HepG2 (cell line): ENCODE data around the gene LIMK2. TPM values are rescaled to one million over a fixed set of nuclear protein-coding genes. Genes with fewer than 3 reads are reported as not detected.

ENCODE experiments used
- ATAC-seq: fragments of 200-7000 bp; cut with Tn5 transposase; 3 replicates; pipeline ENCODE4 v1.9.1; 2020; ENCODE audit warnings: mild to moderate bottlenecking, moderate library complexity
- BruUV-seq: library from RNA; stranded (reverse); fragments of 400-500 nt; replicated peaks from 2 replicates; lab custom pipeline; 2021; lab: Mats Ljungman, UMichigan
- CTCF ChIA-PET: fragments of 300-600 bp; formaldehyde crosslinking; extraction: SDS; loops from one replicate; lab custom pipeline; 2021; ENCODE audit warnings: low total read pairs, inconsistent platforms, low intra/inter-chr PET ratio; lab: Yijun Ruan, JAX
- POLR2A ChIA-PET: fragments of 350-600 bp; sonication (Branson Sonifier 250); formaldehyde crosslinking; loops from one replicate; lab custom pipeline; 2020; ENCODE audit warnings: antibody characterized with exemption, inconsistent platforms; lab: Yijun Ruan, JAX
- DNase-seq: peaks from one replicate; pipeline ENCODE4 v3.0.0-alpha.2; 2015; ENCODE audit warnings: low spot score
- FAIRE-seq: peaks from 3 replicates; lab custom pipeline; 2011; peaks lifted over from hg19 to GRCh38; lab: Jason Lieb, UNC
- H2AFZ ChIP-seq: one replicate; pipeline ENCODE4 v1.6.1; 2011; ENCODE audit warnings: low read length, inconsistent platforms
- H3K27ac ChIP-seq: fragments of 300-600 bp; 3 replicates; pipeline ENCODE4 v1.8.0; 2011; ENCODE audit warnings: mixed run types, mild to moderate bottlenecking, mixed read lengths, low read length, inconsistent platforms; ENCODE audit not compliant: insufficient read depth; ENCODE audit errors: extremely low read length
- H3K27me3 ChIP-seq, 2 experiments: fragments of 200-600 bp in 1 of 2; 2 replicates in 1 of 2; 3 replicates in 1 of 2; pipeline versions ENCODE4 v1.6.0 to v1.8.0; 2011; ENCODE audit warnings: low read length in 2 of 2, mild to moderate bottlenecking in 2 of 2, moderate library complexity in 2 of 2, inconsistent platforms in 1 of 2; ENCODE audit not compliant: insufficient read depth in 2 of 2, control insufficient read depth in 1 of 2
- H3K36me3 ChIP-seq, 2 experiments: fragments of 200-600 bp in 1 of 2; replicated peaks in 1 of 2; 2 replicates in 1 of 2; 3 replicates in 1 of 2; pipeline versions ENCODE4 v1.5.1 to v1.8.0; 2011; ENCODE audit warnings: low read length in 2 of 2, inconsistent platforms in 1 of 2; ENCODE audit not compliant: insufficient read depth in 2 of 2, control insufficient read depth in 1 of 2
- H3K4me1 ChIP-seq: 2 replicates; pipeline ENCODE4 v1.5.1; 2012; ENCODE audit warnings: low read length, inconsistent platforms; ENCODE audit not compliant: insufficient read depth
- H3K4me2 ChIP-seq: 2 replicates; pipeline ENCODE4 v1.6.0; 2011; ENCODE audit warnings: low read depth, low read length, inconsistent platforms
- H3K4me3 ChIP-seq, 3 experiments: fragments of 200-600 bp in 1 of 3; sonication (generic), shearing (Covaris generic) in 1 of 3; replicated peaks in 1 of 3; 2 replicates each; pipeline ENCODE4 v1.5.1; 2011 to 2016; ENCODE audit warnings: low read length in 3 of 3, inconsistent platforms in 2 of 3, low read depth in 2 of 3, mild to moderate bottlenecking in 2 of 3, control low read depth in 1 of 3, mixed read lengths in 1 of 3; ENCODE audit not compliant: insufficient read depth in 1 of 3
- H3K79me2 ChIP-seq: one replicate; pipeline ENCODE4 v1.6.1; 2011; ENCODE audit warnings: low read length, inconsistent platforms; ENCODE audit not compliant: insufficient read depth
- H3K9ac ChIP-seq: 2 replicates; pipeline ENCODE4 v1.6.0; 2011; ENCODE audit warnings: mild to moderate bottlenecking, low read depth, low read length, inconsistent platforms; ENCODE audit not compliant: insufficient read depth
- H3K9me3 ChIP-seq: 2 replicates; pipeline ENCODE4 v1.5.1; 2012; ENCODE audit warnings: mild to moderate bottlenecking, low read length
- H4K20me1 ChIP-seq: 2 replicates; pipeline ENCODE4 v1.6.0; 2011; ENCODE audit warnings: inconsistent platforms, mild to moderate bottlenecking, low read length, moderate library complexity; ENCODE audit not compliant: insufficient read depth
- FOSL1 ChIP-seq: sonication (generic); formaldehyde crosslinking; IDR thresholded peaks from 2 replicates; pipeline ENCODE4 v1.9.0; 2021; ENCODE audit warnings: missing genetic modification reagents, borderline replicate concordance
- HINFP ChIP-seq: sonication (generic); formaldehyde crosslinking; IDR thresholded peaks from 2 replicates; pipeline ENCODE4 v1.4.0; 2020; ENCODE audit warnings: low read depth, mild to moderate bottlenecking, missing genetic modification reagents
- IRF2 ChIP-seq: IDR thresholded peaks from 2 replicates; pipeline ENCODE4 v1.6.1; 2018; ENCODE audit warnings: missing genetic modification reagents, missing compliant biosample characterization
- KDM4B ChIP-seq: sonication (generic); formaldehyde crosslinking; IDR thresholded peaks from 2 replicates; pipeline ENCODE4 v1.4.0; 2020; ENCODE audit warnings: missing genetic modification reagents
- LRRFIP1 ChIP-seq: sonication (generic); formaldehyde crosslinking; conservative IDR thresholded peaks from 2 replicates; pipeline ENCODE4 v1.4.0; 2020; ENCODE audit warnings: missing genetic modification reagents
- MYNN ChIP-seq: sonication (generic); formaldehyde crosslinking; IDR thresholded peaks from 2 replicates; pipeline ENCODE4 v1.4.0; 2020; ENCODE audit warnings: mild to moderate bottlenecking, low read depth, missing genetic modification reagents
- NR1H2 ChIP-seq: sonication (generic); formaldehyde crosslinking; IDR thresholded peaks from 2 replicates; pipeline ENCODE4 v1.8.1; 2022; ENCODE audit warnings: low read depth, missing genetic modification reagents, borderline replicate concordance
- SALL2 ChIP-seq: sonication (generic); formaldehyde crosslinking; IDR thresholded peaks from 2 replicates; pipeline ENCODE4 v1.8.1; 2023; ENCODE audit warnings: mild to moderate bottlenecking, missing genetic modification reagents, inconsistent platforms
- SETDB1 ChIP-seq: sonication (generic); formaldehyde crosslinking; IDR thresholded peaks from 2 replicates; pipeline ENCODE4 v1.5.1; 2020; ENCODE audit warnings: missing genetic modification reagents, mild to moderate bottlenecking, borderline replicate concordance
- TEAD2 ChIP-seq: sonication (generic); formaldehyde crosslinking; IDR thresholded peaks from 2 replicates; pipeline ENCODE4 v1.9.0; 2021; ENCODE audit warnings: missing genetic modification reagents
- TOPORS ChIP-seq: sonication (generic); formaldehyde crosslinking; IDR thresholded peaks from 2 replicates; pipeline ENCODE4 v1.8.0; 2023; ENCODE audit warnings: mild to moderate bottlenecking, missing genetic modification reagents
- ZBTB20 ChIP-seq: sonication (generic); formaldehyde crosslinking; IDR thresholded peaks from 2 replicates; pipeline ENCODE4 v1.8.1; 2023; ENCODE audit warnings: missing genetic modification reagents, low read depth, mild to moderate bottlenecking, borderline replicate concordance
- ZNF12 ChIP-seq: sonication (generic); formaldehyde crosslinking; IDR thresholded peaks from 2 replicates; pipeline ENCODE4 v1.5.0; 2020; ENCODE audit warnings: missing genetic modification reagents
- ZSCAN30 ChIP-seq: sonication (generic); formaldehyde crosslinking; IDR thresholded peaks from 2 replicates; pipeline ENCODE4 v1.5.0; 2020; ENCODE audit warnings: mild to moderate bottlenecking, missing genetic modification reagents
- WGBS: methylation state at CpG from one replicate; pipeline ENCODE4 v1.1.6; 2017; ENCODE audit warnings: low lambda C conversion rate; 5-methylcytosine and 5-hydroxymethylcytosine counted together
- in situ Hi-C: cut with HindIII; loops from 2 replicates; pipeline ENCODE4 v1.10.0; 2017; ENCODE audit warnings: low pct_unique_long_range_greater_than_20kb; ENCODE audit not compliant: extremely low pct_ligation_motif_present
- intact Hi-C: fragments of 100-400 bp; cut with micrococcal nuclease; formaldehyde crosslinking; loops from one replicate; pipeline ENCODE4 v1.10.0; 2022; ENCODE audit not compliant: unreplicated experiment
- polyA plus RNA-seq, 8 experiments: library from polyadenylated mRNA; depleted of rRNA in 3 of 8; stranded (reverse) in 7 of 8; unstranded in 1 of 8; fragments of >200 nt; fragmentation: Illumina TruSeq in 4 of 8; extraction: Trizol in 4 of 8; gene quantifications; 2 replicates each; pipeline versions ENCODE4 v1.2.1 to v1.2.3, GENCODE V29; 2011 to 2016; ENCODE audit warnings: low read depth in 4 of 8, missing spikeins in 1 of 8, mixed read lengths in 1 of 8; ENCODE audit not compliant: insufficient read depth in 1 of 8
- total RNA-seq, 5 experiments: library from RNA; depleted of rRNA; stranded (reverse); fragments of >200 nt; fragmentation: Illumina TruSeq; extraction: Trizol; gene quantifications; 2 replicates each; pipeline ENCODE4 v1.2.3, GENCODE V29; 2016; ENCODE audit warnings: low read depth in 1 of 5
- TF ChIP-seq, protein P1 (sequence below): sonication (generic); formaldehyde crosslinking; IDR thresholded peaks from 2 replicates; pipeline ENCODE4 v1.4.0; 2020; ENCODE audit warnings: missing genetic modification reagents
- TF ChIP-seq, protein P2 (sequence below): sonication (generic); formaldehyde crosslinking; IDR thresholded peaks from 2 replicates; pipeline ENCODE4 v1.4.0; 2020; ENCODE audit warnings: mild to moderate bottlenecking, missing genetic modification reagents, borderline replicate concordance

The LIMK2 gene
- total and polyA plus RNA-seq, 2 of the 13 experiments (the other 11 are each of a cell fraction or from before 2014, with no cell fraction given) = 20.9 to 29.8 TPM

GRCh38 chr22:31230871-31231621 lies 18.9 kb downstream of the LIMK2 start:
- H3K4me3 ChIP-seq = no peak overlapping the region
- DNase-seq (peak; percentile 83), FAIRE-seq (peak; percentile 98), ATAC-seq (peak; percentile 93)
- H3K9ac ChIP-seq = no peak overlapping the region; the same call in 1 of the 2 replicates
- intact Hi-C loops = loop anchor here (1.0 to 5.0 kb wide), 3 partner anchors 19 to 69 kb away; partner anchors contain the start of genes LIMK2 and RNF185
- H3K79me2 ChIP-seq = peaks cover 63% of the 10 kb centered on the region
- H2AFZ ChIP-seq = no peak overlapping the region
- peaks cover 16 to 65% of the 10 kb centered on the region in 2 experiments for H3K36me3 ChIP-seq
- H3K9me3 ChIP-seq = no peaks in the 10 kb centered on the region
- H3K4me2 ChIP-seq = peak overlapping the region; percentile 34
- H3K27me3 ChIP-seq = no peaks in the 10 kb centered on the region
- peaks cover 4% of the 10 kb centered on the region; the same call in 1 of the 2 replicates for H4K20me1 ChIP-seq
- peaks cover 56% of the 10 kb centered on the region for H3K4me1 ChIP-seq
- ChIA-PET CTCF (interaction anchor here (0.7 to 2.9 kb wide), 7 partner anchors 12 to 142 kb away, joined by 3 to 37 read pairs (median 3); partner anchors contain the start of genes LIMK2 and SELENOM), POLR2A (interaction anchor here (0.8 to 11.8 kb wide), 6 partner anchors 12 to 262 kb away, joined by 3 to 168 read pairs (median 4); partner anchors contain the start of genes LIMK2, MORC2, SELENOM and SMTN)
- 48% methylated on average over 3 of the region's 3 CpGs for WGBS
- in situ Hi-C loops = loop anchor here (5.0 kb wide), 1 partner anchor 34 kb away; no protein-coding TSS in a partner anchor
- peak overlapping the region; percentile 61 for H3K27ac ChIP-seq
- no TSS peak for BruUV-seq
- TF ChIP-seq ZBTB20 (CRISPR knock-in tag) (no peak), ZNF12 (CRISPR knock-in tag) (no peak; the same call in 1 of the 2 replicates), HINFP (CRISPR knock-in tag) (no peak), NR1H2 (CRISPR knock-in tag) (no peak), TOPORS (CRISPR knock-in tag) (0 out of 2 replicates have a peak, but pooled peaks have one; percentile 32), LRRFIP1 (CRISPR knock-in tag) (no peak), IRF2 (CRISPR knock-in tag) (peak; percentile 68), SETDB1 (CRISPR knock-in tag) (no peak), FOSL1 (no peak), SALL2 (CRISPR knock-in tag) (no peak), ZSCAN30 (CRISPR knock-in tag) (no peak), KDM4B (CRISPR knock-in tag) (no peak), MYNN (CRISPR knock-in tag) (no peak), TEAD2 (CRISPR knock-in tag) (no peak)
- TF ChIP-seq, protein P1, sequence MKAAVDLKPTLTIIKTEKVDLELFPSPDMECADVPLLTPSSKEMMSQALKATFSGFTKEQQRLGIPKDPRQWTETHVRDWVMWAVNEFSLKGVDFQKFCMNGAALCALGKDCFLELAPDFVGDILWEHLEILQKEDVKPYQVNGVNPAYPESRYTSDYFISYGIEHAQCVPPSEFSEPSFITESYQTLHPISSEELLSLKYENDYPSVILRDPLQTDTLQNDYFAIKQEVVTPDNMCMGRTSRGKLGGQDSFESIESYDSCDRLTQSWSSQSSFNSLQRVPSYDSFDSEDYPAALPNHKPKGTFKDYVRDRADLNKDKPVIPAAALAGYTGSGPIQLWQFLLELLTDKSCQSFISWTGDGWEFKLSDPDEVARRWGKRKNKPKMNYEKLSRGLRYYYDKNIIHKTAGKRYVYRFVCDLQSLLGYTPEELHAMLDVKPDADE (CRISPR knock-in tag) = no peak
- TF ChIP-seq, protein P2, sequence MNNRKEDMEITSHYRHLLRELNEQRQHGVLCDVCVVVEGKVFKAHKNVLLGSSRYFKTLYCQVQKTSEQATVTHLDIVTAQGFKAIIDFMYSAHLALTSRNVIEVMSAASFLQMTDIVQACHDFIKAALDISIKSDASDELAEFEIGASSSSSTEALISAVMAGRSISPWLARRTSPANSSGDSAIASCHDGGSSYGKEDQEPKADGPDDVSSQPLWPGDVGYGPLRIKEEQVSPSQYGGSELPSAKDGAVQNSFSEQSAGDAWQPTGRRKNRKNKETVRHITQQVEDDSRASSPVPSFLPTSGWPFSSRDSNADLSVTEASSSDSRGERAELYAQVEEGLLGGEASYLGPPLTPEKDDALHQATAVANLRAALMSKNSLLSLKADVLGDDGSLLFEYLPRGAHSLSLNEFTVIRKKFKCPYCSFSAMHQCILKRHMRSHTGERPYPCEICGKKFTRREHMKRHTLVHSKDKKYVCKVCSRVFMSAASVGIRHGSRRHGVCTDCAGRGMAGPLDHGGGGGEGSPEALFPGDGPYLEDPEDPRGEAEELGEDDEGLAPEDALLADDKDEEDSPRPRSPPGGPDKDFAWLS (CRISPR knock-in tag) = no peak
